HCT116 (cell line): ENCODE results near the gene KCND1. TPM values are rescaled to one million over a fixed set of nuclear protein-coding genes. Genes with fewer than 3 reads are reported as not detected.

Source experiments
- ATAC-seq: fragments of 200-7000 bp; cut with Tn5 transposase; 2 replicates; pipeline ENCODE4 v1.9.1; 2020; ENCODE audit warnings: mild to moderate bottlenecking, moderate library complexity
- BruUV-seq: library from RNA; stranded (reverse); fragments of 400-500 nt; replicated peaks from 2 replicates; lab custom pipeline; 2021; lab: Mats Ljungman, UMichigan
- CTCF ChIA-PET: fragments of 300-600 bp; sonication (Branson Sonifier 250); formaldehyde crosslinking; loops from one replicate; lab custom pipeline; 2021; ENCODE audit warnings: antibody characterized with exemption; lab: Charles Lee
- POLR2A ChIA-PET: fragments of 300-600, 350-600 bp; sonication (Branson Sonifier 250); formaldehyde crosslinking; loops from one replicate; lab custom pipeline; 2021; ENCODE audit warnings: antibody characterized with exemption; lab: Charles Lee
- RAD21 ChIA-PET, 2 experiments: fragments of 300-600 bp; sonication (Branson Sonifier 250); formaldehyde crosslinking; loops; one replicate each; lab custom pipeline; 2023; ENCODE audit warnings: low total read pairs in 2 of 2; ENCODE audit not compliant: uncharacterized antibody in 2 of 2, unreplicated experiment in 2 of 2, low non-redundant PET in 1 of 2; lab: Charles Lee
- DNase-seq: peaks from one replicate; pipeline ENCODE4 v3.0.0-alpha.2; 2010; ENCODE audit warnings: low read depth, low spot score
- H2AFZ ChIP-seq: fragments of 200-600 bp; shearing (Covaris generic), sonication (generic); 2 replicates; pipeline ENCODE4 v1.6.1; 2017; ENCODE audit warnings: low read depth, mixed run types, mixed read lengths, antibody characterized with exemption, low read length; ENCODE audit not compliant: poor library complexity, severe bottlenecking
- H3K27ac ChIP-seq: 2 replicates; pipeline ENCODE4 v1.5.1; 2012; ENCODE audit warnings: low read depth, low read length
- H3K27me3 ChIP-seq: fragments of 200-600 bp; sonication (generic); 2 replicates; pipeline ENCODE4 v1.6.1; 2016; ENCODE audit warnings: mixed run types, low read length, mixed read lengths; ENCODE audit not compliant: insufficient read depth
- H3K36me3 ChIP-seq, 2 experiments: fragments of 200-500 bp in 1 of 2; fragments of 200-600 bp in 1 of 2; sonication (Bioruptor generic) in 1 of 2; sonication (generic) in 1 of 2; 2 replicates each; pipeline versions ENCODE4 v1.5.1 to v1.6.1; 2014 to 2016; ENCODE audit warnings: low read length in 2 of 2, inconsistent platforms in 1 of 2, mixed read lengths in 1 of 2, mixed run types in 1 of 2; ENCODE audit not compliant: insufficient read depth in 2 of 2, control insufficient read depth in 1 of 2
- H3K4me1 ChIP-seq, 2 experiments: fragments of 200-600 bp in 1 of 2; sonication (generic) in 1 of 2; 2 replicates each; pipeline versions ENCODE4 v1.5.1 to v1.6.1; 2012 to 2017; ENCODE audit warnings: low read length in 2 of 2, inconsistent platforms in 1 of 2, mild to moderate bottlenecking in 1 of 2, mixed read lengths in 1 of 2, mixed run types in 1 of 2, moderate library complexity in 1 of 2; ENCODE audit not compliant: insufficient read depth in 2 of 2, control insufficient read depth in 1 of 2
- H3K4me2 ChIP-seq: fragments of 200-600 bp; sonication (generic); 2 replicates; pipeline ENCODE4 v1.6.1; 2017; ENCODE audit warnings: mixed run types, low read length, mixed read lengths
- H3K4me3 ChIP-seq, 2 experiments: fragments of 200-600 bp in 1 of 2; sonication (generic) in 1 of 2; replicated peaks in 1 of 2; 2 replicates each; pipeline ENCODE4 v1.5.1; 2011 to 2016; ENCODE audit warnings: low read length in 2 of 2, control low read depth in 1 of 2, low read depth in 1 of 2, mild to moderate bottlenecking in 1 of 2, mixed read lengths in 1 of 2, mixed run types in 1 of 2
- H3K79me2 ChIP-seq: fragments of 200-600 bp; sonication (generic); 2 replicates; pipeline ENCODE4 v1.6.1; 2017; ENCODE audit warnings: mild to moderate bottlenecking, mixed run types, low read length, moderate library complexity, mixed read lengths; ENCODE audit not compliant: insufficient read depth
- H3K9ac ChIP-seq: fragments of 200-600 bp; sonication (generic); 2 replicates; pipeline ENCODE4 v1.6.1; 2016; ENCODE audit warnings: low read length, mixed read lengths
- H3K9me2 ChIP-seq: fragments of 200-600 bp; sonication (generic), shearing (Covaris generic); 2 replicates; pipeline ENCODE4 v1.6.1; 2017; ENCODE audit warnings: mixed run types, mild to moderate bottlenecking, moderate library complexity; ENCODE audit not compliant: insufficient read depth
- H3K9me3 ChIP-seq, 2 experiments: fragments of 200-500 bp in 1 of 2; fragments of 200-600 bp in 1 of 2; sonication (Bioruptor generic) in 1 of 2; sonication (generic) in 1 of 2; 2 replicates each; pipeline ENCODE4 v1.6.1; 2014 to 2017; ENCODE audit warnings: low read length in 2 of 2, mixed read lengths in 2 of 2, inconsistent platforms in 1 of 2, low read depth in 1 of 2, mild to moderate bottlenecking in 1 of 2, mixed run types in 1 of 2, moderate library complexity in 1 of 2; ENCODE audit not compliant: control insufficient read depth in 1 of 2, insufficient read depth in 1 of 2
- H4K20me1 ChIP-seq: fragments of 200-600 bp; sonication (generic), shearing (Covaris generic); 2 replicates; pipeline ENCODE4 v1.6.1; 2017; ENCODE audit warnings: mixed run types, mild to moderate bottlenecking, moderate library complexity; ENCODE audit not compliant: insufficient read depth
- ATF3 ChIP-seq: IDR thresholded peaks from 2 replicates; pipeline ENCODE4 v1.6.1; 2012
- EGR1 ChIP-seq: IDR thresholded peaks from 2 replicates; pipeline ENCODE4 v1.6.1; 2012; ENCODE audit warnings: low read depth
- EZH2phosphoT487 ChIP-seq: fragments of 200-600 bp; IDR thresholded peaks from 2 replicates; pipeline ENCODE4 v1.6.1; 2018; ENCODE audit warnings: antibody characterized with exemption, borderline replicate concordance
- FOSL1 ChIP-seq: IDR thresholded peaks from 2 replicates; pipeline ENCODE4 v1.6.1; 2012; ENCODE audit warnings: low read depth
- JUND ChIP-seq: IDR thresholded peaks from 2 replicates; pipeline ENCODE4 v1.6.1; 2012
- RAD21 ChIP-seq: IDR thresholded peaks from 2 replicates; pipeline ENCODE4 v1.6.1; 2012; ENCODE audit warnings: low read depth, mild to moderate bottlenecking
- SP1 ChIP-seq: IDR thresholded peaks from 2 replicates; pipeline ENCODE4 v1.6.1; 2012; ENCODE audit warnings: low read depth
- TCF7L2 ChIP-seq: IDR thresholded peaks from 2 replicates; pipeline ENCODE4 v1.7.0; 2011; ENCODE audit warnings: borderline replicate concordance, inconsistent platforms; ENCODE audit not compliant: insufficient read depth, insufficient read length; ENCODE audit errors: extremely low read depth
- ZBTB33 ChIP-seq: IDR thresholded peaks from 2 replicates; pipeline ENCODE4 v1.6.1; 2011; ENCODE audit warnings: mild to moderate bottlenecking, low read length, moderate library complexity; ENCODE audit not compliant: insufficient replicate concordance; ENCODE audit errors: extremely low read depth
- ZFX ChIP-seq: fragments of 450-650 bp; IDR thresholded peaks from 2 replicates; pipeline ENCODE4 v1.6.1; 2017
- intact Hi-C: fragments of 100-400 bp; cut with micrococcal nuclease; formaldehyde crosslinking; loops from 2 replicates; pipeline ENCODE4 v1.10.0; 2022
- total RNA-seq: library from RNA; stranded (reverse); gene quantifications from one replicate; pipeline ENCODE4 v1.2.1, GENCODE V29; 2021; ENCODE audit not compliant: unreplicated experiment

Gene KCND1
- total RNA-seq, 1 experiment from 2014 or later: 5.5 TPM

GRCh38 chrX:48919947-48920717 is 51.5 kb downstream of the KCND1 start:
- H3K9me2 ChIP-seq: no peaks in the 10 kb centered on the region
- no peak for ATAC-seq
- H3K4me3 ChIP-seq: no peak overlapping the region
- peaks cover 3 to 6% of the 10 kb centered on the region in 2 experiments; a peak in 3 of 4 replicates for H3K36me3 ChIP-seq
- H3K27ac ChIP-seq: no peak overlapping the region
- ChIA-PET RAD21 (no interaction called here), CTCF (no interaction called here), POLR2A (no interaction called here)
- no peak overlapping the region for H3K9ac ChIP-seq
- H4K20me1 ChIP-seq: no peaks in the 10 kb centered on the region
- no peak overlapping the region for H3K4me2 ChIP-seq
- no peak for DNase-seq
- H3K4me1 ChIP-seq: peaks cover 5 to 19% of the 10 kb centered on the region in 2 experiments; a peak in 2 of 4 replicates
- H2AFZ ChIP-seq: no peak overlapping the region
- BruUV-seq: no TSS peak
- TF ChIP-seq RAD21 (no peak), EZH2phosphoT487 (no peak), TCF7L2 (no peak), FOSL1 (no peak), JUND (no peak), EGR1 (no peak), SP1 (no peak), ZFX (no peak), ZBTB33 (no peak), ATF3 (no peak)
- intact Hi-C loops: loop anchor here (2.0 to 5.0 kb wide), 2 partner anchors 37 to 158 kb away; partner anchors contain the start of genes GLOD5 and OTUD5
- H3K9me3 ChIP-seq: no peaks in the 10 kb centered on the region
- no peaks in the 10 kb centered on the region for H3K27me3 ChIP-seq
- peaks cover 24% of the 10 kb centered on the region for H3K79me2 ChIP-seq
